Subcutaneous adipose tissue (tissue), 4 donors: ENCODE measurements around the gene KCNA3. TPM values are rescaled to one million over a fixed set of nuclear protein-coding genes. Genes with fewer than 3 reads are reported as not detected.

ENCODE experiments used
- CTCF ChIP-seq: fragments of 450-650 bp; IDR thresholded peaks from one replicate; pipeline ENCODE4 v1.5.1; 2016; ENCODE audit warnings: low read depth, mild to moderate bottlenecking, control low read depth, antibody characterized with exemption, moderate library complexity
- total RNA-seq, 4 donors: library from RNA; depleted of rRNA; stranded (reverse); fragments of >200 nt; gene quantifications; one replicate each; pipeline ENCODE4 v1.1.0, GENCODE V29; 2016

KCNA3 gene
- total RNA-seq, 4 donors from 2014 or later = 0.38 to 2.2 (median 1.4) TPM

GRCh38 chr1:110648417-110648816, 26.3 kb downstream of the KCNA3 start:
- TF ChIP-seq CTCF = no peak

GRCh38 chr1:110647254-110647891, 27.4 kb downstream of the KCNA3 start:
- TF ChIP-seq CTCF = no peak

- TF ChIP-seq CTCF = no peak
Measured at GRCh38 chr1:110645821-110646735, 28.7 kb downstream of the KCNA3 start.

GRCh38 chr1:110645211-110645610, 29.5 kb downstream of the KCNA3 start:
- no peak for TF ChIP-seq CTCF

- TF ChIP-seq CTCF = no peak
Measured at GRCh38 chr1:110643879-110644472, 30.8 kb downstream of the KCNA3 start.

GRCh38 chr1:110639724-110640386, 34.9 kb downstream of the KCNA3 start:
- no peak for TF ChIP-seq CTCF
